ENCODE measurements around the gene YAF2. TPM values are rescaled to one million over a fixed set of nuclear protein-coding genes. Genes with fewer than 3 reads are reported as not detected.
"Not testable (repeated sequence)": the region's sequence is repeated elsewhere in the genome, so short reads cannot be mapped to it uniquely, and the experiment has no call there.

YAF2 gene
- total RNA-seq, 1 donor from 2014 or later, result 22.4 TPM

DNA sequence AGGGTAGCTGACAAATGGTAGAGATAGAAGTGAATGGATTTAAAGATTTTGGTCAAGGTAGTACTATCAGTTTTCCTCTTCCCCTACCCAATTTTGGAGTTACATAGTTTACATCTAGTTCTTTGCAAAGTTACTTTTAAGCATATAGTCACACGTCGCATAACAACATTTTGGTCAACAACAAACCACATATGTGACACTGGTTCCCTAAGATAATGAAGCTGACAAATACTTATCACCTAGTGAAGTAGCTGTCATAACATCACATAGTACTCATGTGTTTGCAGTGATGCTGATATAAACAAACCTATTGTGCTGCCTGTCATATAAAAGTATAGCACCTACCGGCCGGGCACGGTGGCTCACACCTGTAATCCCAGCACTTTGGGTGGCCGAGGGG lies 45.4 kb downstream of the YAF2 start:
- peaks cover 12% of the 10 kb centered on the region for H4K20me1 ChIP-seq (ENCODE audit: low read depth)
- H3K27ac ChIP-seq, result no peak overlapping the region
- H3F3A ChIP-seq (ENCODE audit: low read depth), result no peaks in the 10 kb centered on the region
- H3K9me3 ChIP-seq (ENCODE audit: low read depth), result no peaks in the 10 kb centered on the region
- no peak overlapping the region for H2AFZ ChIP-seq (replicated peaks)
- H3K4me1 ChIP-seq, result peaks cover 9% of the 10 kb centered on the region
- Mint-ChIP-seq H3K4me3 (no peak overlapping the region), H3K36me3 (peaks cover 12% of the 10 kb centered on the region), H3K27me3 (ENCODE audit: insufficient read depth, low read depth) (no peaks in the 10 kb centered on the region), H3K9me3 (no peaks in the 10 kb centered on the region), H3K4me1 (peaks cover 6% of the 10 kb centered on the region), H3K27ac (no peak overlapping the region)
- no peaks in the 10 kb centered on the region for H3K79me2 ChIP-seq (ENCODE audit: low read depth)
- H3K27me3 ChIP-seq, result no peaks in the 10 kb centered on the region
- TF ChIP-seq, protein P1, sequence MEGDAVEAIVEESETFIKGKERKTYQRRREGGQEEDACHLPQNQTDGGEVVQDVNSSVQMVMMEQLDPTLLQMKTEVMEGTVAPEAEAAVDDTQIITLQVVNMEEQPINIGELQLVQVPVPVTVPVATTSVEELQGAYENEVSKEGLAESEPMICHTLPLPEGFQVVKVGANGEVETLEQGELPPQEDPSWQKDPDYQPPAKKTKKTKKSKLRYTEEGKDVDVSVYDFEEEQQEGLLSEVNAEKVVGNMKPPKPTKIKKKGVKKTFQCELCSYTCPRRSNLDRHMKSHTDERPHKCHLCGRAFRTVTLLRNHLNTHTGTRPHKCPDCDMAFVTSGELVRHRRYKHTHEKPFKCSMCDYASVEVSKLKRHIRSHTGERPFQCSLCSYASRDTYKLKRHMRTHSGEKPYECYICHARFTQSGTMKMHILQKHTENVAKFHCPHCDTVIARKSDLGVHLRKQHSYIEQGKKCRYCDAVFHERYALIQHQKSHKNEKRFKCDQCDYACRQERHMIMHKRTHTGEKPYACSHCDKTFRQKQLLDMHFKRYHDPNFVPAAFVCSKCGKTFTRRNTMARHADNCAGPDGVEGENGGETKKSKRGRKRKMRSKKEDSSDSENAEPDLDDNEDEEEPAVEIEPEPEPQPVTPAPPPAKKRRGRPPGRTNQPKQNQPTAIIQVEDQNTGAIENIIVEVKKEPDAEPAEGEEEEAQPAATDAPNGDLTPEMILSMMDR (IDR thresholded peaks at IDR 0.05), result no peak
- no peak for TF ChIP-seq EZH2 (IDR thresholded peaks at IDR 0.05)
- no peak for TF ChIP-seq EZH2phosphoT487 (IDR thresholded peaks at IDR 0.05)
- H3K4me3 ChIP-seq, result no peak overlapping the region
- no peak overlapping the region for H3K4me2 ChIP-seq
- no peak overlapping the region for H3K9ac ChIP-seq
- H3K36me3 ChIP-seq, result no peaks in the 10 kb centered on the region
- DNase-seq (ENCODE audit: low spot score), result no peak

DNA sequence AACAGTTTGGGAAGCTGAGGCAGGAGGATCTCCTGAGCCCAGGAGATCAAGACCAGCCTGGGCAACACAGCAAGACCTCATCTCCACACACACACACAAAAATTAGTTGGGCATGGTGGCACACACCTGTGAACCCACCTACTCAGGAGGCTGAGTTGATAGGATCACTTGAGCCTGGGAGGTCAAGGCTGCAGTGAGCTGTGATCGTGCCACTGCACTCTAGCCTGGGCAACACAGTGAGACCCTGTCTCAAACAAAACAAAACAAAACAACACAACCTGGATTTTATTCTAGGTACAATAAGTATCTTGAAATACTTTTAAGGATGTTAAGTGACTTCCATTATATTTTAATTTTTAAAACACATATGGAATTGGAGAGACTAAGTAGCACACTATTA lies 45.8 kb downstream of the YAF2 start:
- Histone ChIP-seq H3K4me3 (no peak overlapping the region), H3K9ac (no peak overlapping the region), H4K20me1 (ENCODE audit: low read depth) (peaks cover 9% of the 10 kb centered on the region), H3K27ac (no peak overlapping the region), H3K4me1 (peaks cover 9% of the 10 kb centered on the region), H3K36me3 (no peaks in the 10 kb centered on the region), H2AFZ (replicated peaks) (no peak overlapping the region), H3K9me3 (ENCODE audit: low read depth) (no peaks in the 10 kb centered on the region), H3F3A (ENCODE audit: low read depth) (no peaks in the 10 kb centered on the region), H3K27me3 (no peaks in the 10 kb centered on the region), H3K4me2 (no peak overlapping the region), H3K79me2 (ENCODE audit: low read depth) (no peaks in the 10 kb centered on the region)
- peaks cover 6% of the 10 kb centered on the region for H3K4me1 Mint-ChIP-seq
- no peaks in the 10 kb centered on the region for H3K9me3 Mint-ChIP-seq
- peaks cover 12% of the 10 kb centered on the region for H3K36me3 Mint-ChIP-seq
- no peak for DNase-seq (ENCODE audit: low spot score)
- no peaks in the 10 kb centered on the region for H3K27me3 Mint-ChIP-seq (ENCODE audit: insufficient read depth, low read depth)
- no peak overlapping the region for H3K27ac Mint-ChIP-seq
- TF ChIP-seq EZH2phosphoT487 (IDR thresholded peaks at IDR 0.05) (no peak), EZH2 (IDR thresholded peaks at IDR 0.05) (no peak)
- TF ChIP-seq, protein P1 (IDR thresholded peaks at IDR 0.05), result no peak
- no peak overlapping the region for H3K4me3 Mint-ChIP-seq

DNA sequence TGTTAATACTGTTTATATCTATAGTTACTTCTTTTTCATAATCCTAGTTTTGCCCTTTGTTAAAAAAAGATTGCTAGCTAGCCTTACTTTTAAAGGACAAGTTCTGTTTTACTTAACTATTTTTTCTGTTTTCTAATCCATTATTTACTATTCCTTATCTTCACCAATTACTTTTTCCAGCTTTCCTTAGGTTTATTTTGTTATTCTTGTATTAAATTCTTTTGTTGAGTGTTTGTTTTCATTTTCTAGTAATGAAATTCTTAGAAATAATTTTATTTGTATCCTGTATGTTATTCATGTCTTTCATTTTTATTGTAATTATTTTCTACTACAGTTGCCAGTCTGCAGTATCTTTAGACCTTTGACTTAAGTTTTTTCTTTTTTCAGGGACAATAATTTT lies 47.7 kb downstream of the YAF2 start:
- Mint-ChIP-seq H3K9me3 (no peaks in the 10 kb centered on the region), H3K27ac (no peak overlapping the region), H3K4me3 (no peak overlapping the region), H3K4me1 (no peaks in the 10 kb centered on the region), H3K27me3 (ENCODE audit: insufficient read depth, low read depth) (no peaks in the 10 kb centered on the region), H3K36me3 (peaks cover 8% of the 10 kb centered on the region)
- Histone ChIP-seq H3F3A (ENCODE audit: low read depth) (no peaks in the 10 kb centered on the region), H3K4me2 (no peak overlapping the region), H3K36me3 (no peaks in the 10 kb centered on the region), H3K27ac (no peak overlapping the region), H3K9me3 (ENCODE audit: low read depth) (no peaks in the 10 kb centered on the region), H3K79me2 (ENCODE audit: low read depth) (no peaks in the 10 kb centered on the region), H3K4me3 (no peak overlapping the region), H2AFZ (replicated peaks) (no peak overlapping the region), H4K20me1 (ENCODE audit: low read depth) (no peaks in the 10 kb centered on the region), H3K4me1 (no peaks in the 10 kb centered on the region), H3K9ac (no peak overlapping the region), H3K27me3 (no peaks in the 10 kb centered on the region)
- DNase-seq (ENCODE audit: low spot score), result no peak
- TF ChIP-seq, protein P1 (IDR thresholded peaks at IDR 0.05), result no peak
- TF ChIP-seq EZH2phosphoT487 (IDR thresholded peaks at IDR 0.05), result no peak
- no peak for TF ChIP-seq EZH2 (IDR thresholded peaks at IDR 0.05)

DNA sequence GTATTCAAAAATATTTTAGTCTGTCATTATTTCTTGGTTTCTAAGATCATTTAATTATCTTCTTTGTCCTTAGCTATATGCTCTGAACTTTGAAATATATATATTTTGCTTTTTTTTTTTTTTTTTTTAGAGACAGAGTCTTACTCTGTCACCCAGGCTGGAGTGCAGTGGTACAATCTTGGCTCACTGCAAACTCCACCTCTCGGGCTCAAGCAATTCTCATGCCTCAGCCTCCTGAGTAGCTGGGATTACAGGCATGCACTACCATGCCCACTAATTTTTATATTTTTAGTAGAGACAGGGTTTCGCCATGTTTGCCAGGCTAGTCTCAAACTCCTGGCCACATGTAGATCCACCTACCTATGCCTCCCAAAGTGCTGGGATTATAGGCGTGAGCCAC lies 49.8 kb downstream of the YAF2 start:
- not testable (repeated sequence) for H3K27ac Mint-ChIP-seq; DNase-seq (ENCODE audit: low spot score); H3K27ac ChIP-seq; H3K9me3 ChIP-seq (ENCODE audit: low read depth); H3K27me3 Mint-ChIP-seq (ENCODE audit: insufficient read depth, low read depth); H3K9me3 Mint-ChIP-seq; H3K9ac ChIP-seq; H3K4me3 Mint-ChIP-seq; H3K4me3 ChIP-seq; H3K4me1 ChIP-seq; H3K79me2 ChIP-seq (ENCODE audit: low read depth); H3K4me1 Mint-ChIP-seq; H3K4me2 ChIP-seq; H3K36me3 ChIP-seq; H3F3A ChIP-seq (ENCODE audit: low read depth); H3K27me3 ChIP-seq; H2AFZ ChIP-seq (replicated peaks); H4K20me1 ChIP-seq (ENCODE audit: low read depth)
- H3K36me3 Mint-ChIP-seq, result peaks cover 10% of the 10 kb centered on the region
